Measurements from ENCODE around the gene PDE6C. TPM values are rescaled to one million over a fixed set of nuclear protein-coding genes. Genes with fewer than 3 reads are reported as not detected.

Gene PDE6C
- total RNA-seq, 2 experiments from 2014 or later, result 0.03 to 0.13 TPM

- no peak overlapping the region for H2AFZ ChIP-seq (ENCODE audit: low read length)
- H3K27ac ChIP-seq (ENCODE audit: low read depth, low read length, poor library complexity, severe bottlenecking), result no peak overlapping the region
- H3K36me3 ChIP-seq (ENCODE audit: insufficient read depth, low read length), result no peaks in the 10 kb centered on the region
- H3K9me2 ChIP-seq (ENCODE audit: insufficient read depth, low read length), result no peaks in the 10 kb centered on the region
- no TSS peak for BruUV-seq (replicated peaks)
- ChIA-PET POLR2A (interaction anchor here (0.7 kb wide), 1 partner anchor 129 kb away, joined by 4 read pairs; the partner anchor contains the start of gene FRA10AC1), CTCF (ENCODE audit: unreplicated experiment) (no interaction called here)
- intact Hi-C loops (cut with micrococcal nuclease; ENCODE audit: unreplicated experiment), result no loop called here
- H3K4me2 ChIP-seq (ENCODE audit: low read length), result no peak overlapping the region; the same call in 1 of the 2 replicates
- peaks cover 9% of the 10 kb centered on the region for H3K4me1 ChIP-seq (ENCODE audit: insufficient read depth, low read length, poor library complexity, severe bottlenecking)
- H3K9me3 ChIP-seq (ENCODE audit: low read length), result no peaks in the 10 kb centered on the region
- no peaks in the 10 kb centered on the region for H3K79me2 ChIP-seq (ENCODE audit: insufficient read depth, low read depth, low read length)
- no peak overlapping the region for H3K4me3 ChIP-seq (ENCODE audit: low read depth, low read length, poor library complexity, severe bottlenecking)
- H4K20me1 ChIP-seq (ENCODE audit: insufficient read depth, low read length), result no peaks in the 10 kb centered on the region
- DNase-seq (ENCODE audit: low spot score), result no peak
- no peak for TF ChIP-seq CTCF (conservative IDR thresholded peaks at IDR 0.05; ENCODE audit: low read length)
- no peak for TF ChIP-seq EZH2phosphoT487 (IDR thresholded peaks at IDR 0.05; ENCODE audit: borderline replicate concordance, low read depth, low read length)
These were observed 39.1 kb upstream of the PDE6C start for GRCh38 chr10:93573051-93573909.

- Histone ChIP-seq H2AFZ (ENCODE audit: low read length) (no peak overlapping the region), H3K4me3 (ENCODE audit: low read depth, low read length, poor library complexity, severe bottlenecking) (no peak overlapping the region), H3K27ac (ENCODE audit: low read depth, low read length, poor library complexity, severe bottlenecking) (no peak overlapping the region), H3K36me3 (ENCODE audit: insufficient read depth, low read length) (no peaks in the 10 kb centered on the region), H3K4me2 (ENCODE audit: low read length) (no peak overlapping the region; the same call in 1 of the 2 replicates), H3K79me2 (ENCODE audit: insufficient read depth, low read depth, low read length) (no peaks in the 10 kb centered on the region), H3K4me1 (ENCODE audit: insufficient read depth, low read length, poor library complexity, severe bottlenecking) (peaks cover 9% of the 10 kb centered on the region), H3K9me2 (ENCODE audit: insufficient read depth, low read length) (no peaks in the 10 kb centered on the region), H3K9me3 (ENCODE audit: low read length) (no peaks in the 10 kb centered on the region), H4K20me1 (ENCODE audit: insufficient read depth, low read length) (no peaks in the 10 kb centered on the region)
- intact Hi-C loops (cut with micrococcal nuclease; ENCODE audit: unreplicated experiment), result no loop called here
- no peak for DNase-seq (ENCODE audit: low spot score)
- ChIA-PET POLR2A (interaction anchor here (0.7 to 1.1 kb wide), 2 partner anchors 18 to 128 kb away, joined by 3 to 4 read pairs; partner anchors contain the start of gene FRA10AC1), CTCF (ENCODE audit: unreplicated experiment) (no interaction called here)
- BruUV-seq (replicated peaks), result no TSS peak
- TF ChIP-seq EZH2phosphoT487 (IDR thresholded peaks at IDR 0.05; ENCODE audit: borderline replicate concordance, low read depth, low read length) (no peak), CTCF (conservative IDR thresholded peaks at IDR 0.05; ENCODE audit: low read length) (no peak)
These were observed 38.4 kb upstream of the PDE6C start for GRCh38 chr10:93573924-93574323.

GRCh38 chr10:93576888-93577287 is 35.4 kb upstream of the PDE6C start:
- peaks cover 9% of the 10 kb centered on the region for H3K4me1 ChIP-seq (ENCODE audit: insufficient read depth, low read length, poor library complexity, severe bottlenecking)
- POLR2A ChIA-PET, result interaction anchor here (1.6 kb wide), 1 partner anchor 13 kb away, joined by 5 read pairs; no protein-coding TSS in a partner anchor
- no TSS peak for BruUV-seq (replicated peaks)

More at GRCh38 chr10:93576888-93577287, 35.4 kb upstream of the PDE6C start:
- Histone ChIP-seq H3K27ac (ENCODE audit: low read depth, low read length, poor library complexity, severe bottlenecking) (no peak overlapping the region), H4K20me1 (ENCODE audit: insufficient read depth, low read length) (no peaks in the 10 kb centered on the region), H3K4me2 (ENCODE audit: low read length) (no peak overlapping the region), H2AFZ (ENCODE audit: low read length) (no peak overlapping the region), H3K4me3 (ENCODE audit: low read depth, low read length, poor library complexity, severe bottlenecking) (no peak overlapping the region), H3K36me3 (ENCODE audit: insufficient read depth, low read length) (no peaks in the 10 kb centered on the region), H3K79me2 (ENCODE audit: insufficient read depth, low read depth, low read length) (no peaks in the 10 kb centered on the region), H3K9me3 (ENCODE audit: low read length) (no peaks in the 10 kb centered on the region), H3K9me2 (ENCODE audit: insufficient read depth, low read length) (no peaks in the 10 kb centered on the region)
- intact Hi-C loops (cut with micrococcal nuclease; ENCODE audit: unreplicated experiment), result no loop called here
- CTCF ChIA-PET (ENCODE audit: unreplicated experiment), result no interaction called here
- TF ChIP-seq CTCF (conservative IDR thresholded peaks at IDR 0.05; ENCODE audit: low read length) (no peak), EZH2phosphoT487 (IDR thresholded peaks at IDR 0.05; ENCODE audit: borderline replicate concordance, low read depth, low read length) (no peak)
- DNase-seq (ENCODE audit: low spot score), result no peak
